K562 (cell line): ENCODE measurements around the gene WRAP53.

Experiments used
- CEBPB ChIP-seq: fragments of 450-650 bp; IDR thresholded peaks from 2 replicates; pipeline ENCODE4 v1.6.1; 2016; ENCODE audit warnings: missing genetic modification characterization, missing compliant biosample characterization
- EZH2 ChIP-seq: IDR thresholded peaks from 2 replicates; pipeline ENCODE4 v1.6.1; 2012; ENCODE audit warnings: low read depth, mild to moderate bottlenecking, inconsistent platforms, low read length, borderline replicate concordance
- GABPB1 ChIP-seq: sonication (generic); formaldehyde crosslinking; IDR thresholded peaks from 2 replicates; pipeline ENCODE4 v1.8.0; 2022; ENCODE audit warnings: mild to moderate bottlenecking, missing genetic modification reagents
- XRCC4 ChIP-seq: IDR thresholded peaks from one replicate; pipeline ENCODE4 v1.6.1; 2011; ENCODE audit not compliant: insufficient read depth, insufficient read length; ENCODE audit errors: extremely low read depth
- ZBTB26 ChIP-seq: fragments of 450-650 bp; formaldehyde crosslinking; IDR thresholded peaks from 2 replicates; pipeline ENCODE4 v1.4.0; 2022; ENCODE audit warnings: missing genetic modification characterization
- ZNF592 ChIP-seq: fragments of 450-650 bp; IDR thresholded peaks from 2 replicates; pipeline ENCODE4 v1.6.1; 2017; ENCODE audit warnings: antibody characterized with exemption, mild to moderate bottlenecking
- ZSCAN29 ChIP-seq: fragments of 450-650 bp; IDR thresholded peaks from 2 replicates; pipeline ENCODE4 v1.6.1; 2017
- TF ChIP-seq, protein P1 (sequence below), 3 experiments: IDR thresholded peaks in 2 of 3; conservative IDR thresholded peaks in 1 of 3; 2 replicates each; pipeline ENCODE4 v1.5.1; 2011 to 2012; ENCODE audit warnings: low read length in 3 of 3, mild to moderate bottlenecking in 3 of 3, control low read depth in 2 of 3, improper control_type of control experiment in 1 of 3, inconsistent platforms in 1 of 3, low read depth in 1 of 3, mixed read lengths in 1 of 3, moderate library complexity in 1 of 3; ENCODE audit not compliant: insufficient read depth in 2 of 3
- TF ChIP-seq, protein P2 (sequence below), 2 experiments: fragments of 450-650 bp; formaldehyde crosslinking in 1 of 2; IDR thresholded peaks; 2 replicates each; pipeline versions ENCODE4 v1.4.0 to v1.6.1; 2014 to 2020; ENCODE audit warnings: mild to moderate bottlenecking in 2 of 2, borderline replicate concordance in 1 of 2, low read depth in 1 of 2

GRCh38 chr17:7720125-7720524, 31.8 kb downstream of the WRAP53 start:
- TF ChIP-seq ZSCAN29 (no peak), ZNF592 (no peak), ZBTB26 (CRISPR knock-in tag) (no peak), GABPB1 (CRISPR knock-in tag) (no peak), CEBPB (tag) (no peak), EZH2 (no peak), XRCC4 (no peak)
- TF ChIP-seq, protein P1, sequence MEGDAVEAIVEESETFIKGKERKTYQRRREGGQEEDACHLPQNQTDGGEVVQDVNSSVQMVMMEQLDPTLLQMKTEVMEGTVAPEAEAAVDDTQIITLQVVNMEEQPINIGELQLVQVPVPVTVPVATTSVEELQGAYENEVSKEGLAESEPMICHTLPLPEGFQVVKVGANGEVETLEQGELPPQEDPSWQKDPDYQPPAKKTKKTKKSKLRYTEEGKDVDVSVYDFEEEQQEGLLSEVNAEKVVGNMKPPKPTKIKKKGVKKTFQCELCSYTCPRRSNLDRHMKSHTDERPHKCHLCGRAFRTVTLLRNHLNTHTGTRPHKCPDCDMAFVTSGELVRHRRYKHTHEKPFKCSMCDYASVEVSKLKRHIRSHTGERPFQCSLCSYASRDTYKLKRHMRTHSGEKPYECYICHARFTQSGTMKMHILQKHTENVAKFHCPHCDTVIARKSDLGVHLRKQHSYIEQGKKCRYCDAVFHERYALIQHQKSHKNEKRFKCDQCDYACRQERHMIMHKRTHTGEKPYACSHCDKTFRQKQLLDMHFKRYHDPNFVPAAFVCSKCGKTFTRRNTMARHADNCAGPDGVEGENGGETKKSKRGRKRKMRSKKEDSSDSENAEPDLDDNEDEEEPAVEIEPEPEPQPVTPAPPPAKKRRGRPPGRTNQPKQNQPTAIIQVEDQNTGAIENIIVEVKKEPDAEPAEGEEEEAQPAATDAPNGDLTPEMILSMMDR (IDR thresholded peaks at IDR 0.05 in 2 of 3, conservative IDR thresholded peaks at IDR 0.05 in 1 of 3; ENCODE audit: insufficient read depth in 2 of 3, low read depth in 1 of 3, low read length in 3 of 3), result no peak
- TF ChIP-seq, protein P2, sequence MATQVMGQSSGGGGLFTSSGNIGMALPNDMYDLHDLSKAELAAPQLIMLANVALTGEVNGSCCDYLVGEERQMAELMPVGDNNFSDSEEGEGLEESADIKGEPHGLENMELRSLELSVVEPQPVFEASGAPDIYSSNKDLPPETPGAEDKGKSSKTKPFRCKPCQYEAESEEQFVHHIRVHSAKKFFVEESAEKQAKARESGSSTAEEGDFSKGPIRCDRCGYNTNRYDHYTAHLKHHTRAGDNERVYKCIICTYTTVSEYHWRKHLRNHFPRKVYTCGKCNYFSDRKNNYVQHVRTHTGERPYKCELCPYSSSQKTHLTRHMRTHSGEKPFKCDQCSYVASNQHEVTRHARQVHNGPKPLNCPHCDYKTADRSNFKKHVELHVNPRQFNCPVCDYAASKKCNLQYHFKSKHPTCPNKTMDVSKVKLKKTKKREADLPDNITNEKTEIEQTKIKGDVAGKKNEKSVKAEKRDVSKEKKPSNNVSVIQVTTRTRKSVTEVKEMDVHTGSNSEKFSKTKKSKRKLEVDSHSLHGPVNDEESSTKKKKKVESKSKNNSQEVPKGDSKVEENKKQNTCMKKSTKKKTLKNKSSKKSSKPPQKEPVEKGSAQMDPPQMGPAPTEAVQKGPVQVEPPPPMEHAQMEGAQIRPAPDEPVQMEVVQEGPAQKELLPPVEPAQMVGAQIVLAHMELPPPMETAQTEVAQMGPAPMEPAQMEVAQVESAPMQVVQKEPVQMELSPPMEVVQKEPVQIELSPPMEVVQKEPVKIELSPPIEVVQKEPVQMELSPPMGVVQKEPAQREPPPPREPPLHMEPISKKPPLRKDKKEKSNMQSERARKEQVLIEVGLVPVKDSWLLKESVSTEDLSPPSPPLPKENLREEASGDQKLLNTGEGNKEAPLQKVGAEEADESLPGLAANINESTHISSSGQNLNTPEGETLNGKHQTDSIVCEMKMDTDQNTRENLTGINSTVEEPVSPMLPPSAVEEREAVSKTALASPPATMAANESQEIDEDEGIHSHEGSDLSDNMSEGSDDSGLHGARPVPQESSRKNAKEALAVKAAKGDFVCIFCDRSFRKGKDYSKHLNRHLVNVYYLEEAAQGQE (IDR thresholded peaks at IDR 0.05; ENCODE audit: borderline replicate concordance), result no peak
- TF ChIP-seq, protein P2 (CRISPR knock-in tag; IDR thresholded peaks at IDR 0.05; ENCODE audit: low read depth), result no peak
